ENCODE measurements around the gene UBL4B.

The UBL4B gene

GRCh38 chr1:110085671-110086070 lies 26.6 kb upstream of the UBL4B start:
- DNase-seq: no peak

DNA sequence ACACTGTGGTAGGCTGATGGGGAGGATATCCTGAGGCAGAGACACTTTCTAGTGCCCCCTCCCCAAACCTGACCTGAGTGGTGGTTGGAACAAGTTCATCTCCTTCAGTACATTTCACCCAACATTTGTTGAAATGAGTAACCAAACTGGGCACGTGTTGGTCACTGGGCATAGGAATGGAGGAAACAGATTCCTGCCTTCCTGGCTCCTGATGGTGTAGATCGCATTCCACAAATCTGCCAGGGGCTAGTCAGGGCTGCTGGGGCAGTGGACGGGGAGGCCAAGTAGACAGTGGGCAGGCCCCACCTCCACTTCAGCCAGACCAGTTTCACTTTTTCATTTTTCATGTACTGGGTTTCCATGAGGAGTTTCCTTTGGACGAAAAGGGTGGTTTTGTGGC lies 25.3 kb upstream of the UBL4B start:
- no peak for DNase-seq

DNA sequence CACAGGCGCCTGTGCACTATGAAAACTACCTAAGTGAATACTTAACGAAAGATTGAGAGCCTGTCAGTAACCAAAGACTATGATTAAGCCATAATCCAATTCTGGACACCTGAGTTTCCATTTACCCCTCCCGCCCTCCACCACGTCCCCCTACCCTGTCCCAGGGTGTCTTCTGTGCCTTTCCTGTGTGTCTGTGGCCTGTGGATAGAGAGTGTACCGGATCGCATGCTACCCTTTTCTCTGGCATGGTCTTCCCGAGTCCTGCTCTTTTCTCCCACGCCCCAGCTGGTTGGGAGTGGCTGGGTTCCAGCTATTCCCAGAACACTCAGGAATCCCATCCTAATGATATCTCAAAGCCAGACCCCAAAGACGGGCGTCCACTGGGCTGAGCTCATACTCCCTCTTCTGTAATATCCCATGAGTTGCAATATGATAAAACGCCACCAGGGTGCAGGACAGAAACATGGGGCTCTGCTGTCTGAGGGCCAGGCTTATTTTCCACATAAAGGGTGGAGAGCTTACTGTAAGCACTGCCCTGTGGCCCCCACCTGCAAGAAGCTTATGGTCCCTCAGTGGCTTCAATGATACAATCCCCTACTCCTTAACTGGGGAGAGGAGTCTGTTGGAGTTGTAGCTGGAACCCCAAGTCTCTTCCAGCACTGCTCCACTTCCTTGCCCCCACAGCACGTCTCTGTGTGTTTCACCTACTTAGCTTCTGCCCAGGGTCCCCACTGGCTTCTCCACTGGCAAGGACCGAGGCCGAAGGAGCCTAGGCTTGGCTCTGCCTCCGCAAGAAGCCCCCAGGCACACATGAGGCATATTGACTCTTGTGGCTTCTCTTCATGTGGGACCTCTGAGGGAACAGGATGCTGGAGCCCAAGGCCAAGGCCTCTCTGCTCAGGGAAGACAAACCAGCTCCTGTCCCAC lies 24.2 kb upstream of the UBL4B start:
- DNase-seq: no peak

DNA sequence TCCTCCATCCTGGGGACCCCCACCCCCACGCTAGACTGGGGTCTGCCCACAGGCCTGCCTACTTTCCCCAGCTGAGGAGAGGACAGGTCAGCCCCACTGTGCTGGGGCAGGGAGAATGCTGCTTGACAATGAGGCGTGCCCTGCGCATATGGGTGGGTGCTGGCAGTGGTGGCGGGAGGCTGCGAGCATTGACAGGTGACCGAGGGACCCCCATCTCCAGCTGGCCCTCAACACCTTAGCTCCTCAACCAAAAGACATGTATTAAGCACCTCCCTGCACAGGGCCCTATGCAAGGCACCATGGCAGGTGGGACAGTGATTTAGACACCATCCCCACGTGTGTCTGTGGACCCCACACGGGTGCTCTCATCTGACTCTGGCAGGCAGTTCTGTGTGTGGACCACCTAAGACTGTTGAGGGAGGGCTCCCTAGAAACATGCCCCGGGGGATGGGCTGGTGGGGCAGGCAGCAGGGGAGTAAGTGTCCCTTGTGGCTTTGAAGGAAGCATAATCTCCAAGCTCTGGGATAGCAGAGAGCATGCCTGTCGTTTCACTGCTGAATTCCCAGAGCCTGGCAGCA lies 23.4 kb upstream of the UBL4B start:
- no peak for DNase-seq

DNA sequence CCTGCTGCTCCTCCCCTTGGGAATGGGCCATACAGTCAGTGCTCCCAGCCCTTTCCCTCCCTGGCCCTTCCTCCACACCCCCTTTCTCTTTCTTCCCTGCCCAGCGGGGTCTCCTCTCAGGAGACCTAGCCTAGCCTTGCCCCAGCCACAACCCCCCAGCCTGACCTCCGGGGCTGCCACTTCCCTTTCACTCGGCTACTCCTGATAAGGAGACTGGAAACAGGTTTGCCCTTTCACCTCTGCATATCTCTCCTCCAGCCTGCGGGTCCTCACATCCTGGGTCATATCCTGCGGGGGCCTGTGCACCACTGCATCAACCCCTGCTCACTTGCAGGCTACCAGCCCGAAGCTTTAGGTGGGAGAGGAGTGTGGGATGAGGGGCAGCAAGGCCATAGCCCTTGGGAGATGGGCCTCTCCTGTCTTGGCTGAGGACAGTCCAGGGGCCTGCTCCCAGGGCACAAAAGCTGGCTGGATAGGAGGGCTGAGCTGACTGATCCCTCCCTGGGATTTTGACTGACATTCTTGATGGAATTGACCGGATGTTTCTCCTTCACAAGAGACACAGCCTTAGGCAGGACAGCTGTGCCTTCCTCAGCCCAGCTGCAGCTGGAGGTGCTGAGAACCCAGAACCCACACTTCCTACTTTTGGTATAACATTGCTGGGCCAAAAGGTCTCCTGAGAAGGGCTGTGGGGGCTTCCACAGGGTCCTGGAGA lies 22.5 kb upstream of the UBL4B start:
- DNase-seq: no peak

DNA sequence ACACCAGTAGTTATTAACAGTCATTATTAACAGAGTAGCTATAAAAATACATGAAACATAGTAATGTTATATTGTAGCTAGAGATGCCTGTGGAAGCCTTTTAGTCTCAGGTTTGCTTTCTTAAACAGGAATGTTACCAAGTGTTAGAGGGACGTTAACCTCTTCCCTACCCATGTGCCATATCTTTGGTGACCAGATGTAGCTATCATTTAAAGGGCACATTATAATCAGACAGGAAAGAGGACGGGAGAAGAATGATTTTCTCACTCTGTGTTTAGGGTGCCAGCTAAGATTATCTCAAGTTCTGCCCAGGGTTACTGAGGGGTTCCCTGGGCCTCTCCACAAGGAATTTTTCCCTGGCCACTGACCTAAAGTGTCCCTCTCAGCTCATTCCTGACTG lies 20.9 kb upstream of the UBL4B start:
- no peak for DNase-seq

DNA sequence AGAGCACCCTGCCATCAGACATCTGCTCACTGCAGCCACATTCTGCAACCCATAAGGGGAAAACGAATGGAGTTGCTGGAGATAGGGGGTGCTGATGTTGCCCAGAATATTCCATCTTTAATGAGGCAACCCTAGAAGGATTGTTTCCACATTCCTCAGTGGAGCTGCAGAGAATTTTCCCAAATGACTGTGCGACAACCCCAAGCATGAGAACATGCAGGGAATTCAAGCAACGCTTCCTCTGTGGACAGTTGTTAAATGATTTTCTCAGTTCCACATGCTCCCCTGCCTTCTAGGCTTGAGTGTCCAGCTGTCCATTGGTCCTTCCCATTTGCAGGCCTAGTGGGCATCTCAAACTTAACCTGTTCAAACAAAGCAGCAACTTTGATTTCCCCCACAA lies 20.5 kb upstream of the UBL4B start:
- no peak for DNase-seq

DNA sequence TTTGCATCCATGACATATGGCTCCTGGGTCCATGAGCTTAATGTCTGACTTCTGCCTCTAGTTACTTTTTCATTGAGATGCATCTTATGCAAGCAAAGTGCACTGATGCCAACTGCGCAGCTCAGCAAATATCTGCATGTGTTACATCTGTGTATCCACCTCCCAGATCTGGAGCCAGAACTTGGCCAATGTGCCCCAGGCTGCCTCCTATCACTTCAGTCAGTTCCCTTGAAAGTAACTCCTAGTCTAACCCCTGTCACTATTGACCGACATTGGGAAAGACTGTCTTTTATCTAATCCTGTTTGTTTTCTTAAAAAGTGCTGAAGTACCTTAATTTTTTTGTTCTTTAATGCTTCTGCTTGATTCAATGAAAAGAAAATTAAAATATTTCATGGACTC lies 19.3 kb upstream of the UBL4B start:
- DNase-seq: no peak

- no peak for DNase-seq
Observed at GRCh38 chr1:110094931-110095654, 17.1 kb upstream of the UBL4B start.

- no peak for DNase-seq
Observed at GRCh38 chr1:110097507-110098221, 14.6 kb upstream of the UBL4B start.

- no peak for DNase-seq
Observed at GRCh38 chr1:110098222-110099026, 13.8 kb upstream of the UBL4B start.

DNA sequence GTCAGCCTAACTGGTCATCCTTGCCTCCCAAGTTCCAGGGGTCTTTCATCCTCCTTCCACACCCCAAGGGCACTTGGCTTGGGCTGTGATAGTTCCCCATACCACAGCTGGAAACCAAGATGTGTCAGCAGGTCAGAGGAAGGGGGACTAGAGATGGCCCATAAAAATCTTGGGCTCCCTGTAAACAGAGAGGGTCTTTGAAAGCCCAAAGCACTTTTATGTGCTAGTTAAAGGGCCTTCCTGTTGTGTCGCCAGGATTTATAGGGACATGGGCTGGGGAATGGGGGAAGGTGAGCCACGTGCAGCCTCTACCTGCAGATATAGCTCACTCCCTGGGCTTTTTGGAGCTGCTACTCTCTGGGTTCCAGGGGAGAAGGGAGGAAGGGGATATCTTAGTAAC lies 11.9 kb upstream of the UBL4B start:
- no peak for DNase-seq

DNA sequence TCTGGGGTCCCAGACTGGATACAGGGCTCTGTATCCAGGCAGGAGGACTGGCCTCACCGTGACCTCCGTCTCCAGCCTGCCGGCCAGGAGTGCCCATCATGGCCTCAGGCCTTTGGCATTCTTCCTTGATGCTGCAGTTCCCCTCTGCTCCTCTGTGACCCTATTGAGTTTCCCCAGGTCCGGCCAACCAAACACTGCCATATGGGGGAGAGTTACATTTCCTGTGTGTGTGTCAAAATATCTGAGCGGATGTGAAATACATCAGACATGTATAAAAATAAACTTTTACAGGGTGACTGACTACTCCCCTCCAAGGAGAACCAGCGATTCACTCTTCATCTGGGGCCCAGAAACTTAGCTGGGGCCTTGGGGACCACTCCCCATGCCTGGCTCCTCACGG lies 10.2 kb upstream of the UBL4B start:
- DNase-seq: no peak

GRCh38 chr1:110106013-110106941 lies 6.0 kb upstream of the UBL4B start:
- DNase-seq: no peak

GRCh38 chr1:110107867-110108469 lies 4.3 kb upstream of the UBL4B start:
- no peak for DNase-seq

DNA sequence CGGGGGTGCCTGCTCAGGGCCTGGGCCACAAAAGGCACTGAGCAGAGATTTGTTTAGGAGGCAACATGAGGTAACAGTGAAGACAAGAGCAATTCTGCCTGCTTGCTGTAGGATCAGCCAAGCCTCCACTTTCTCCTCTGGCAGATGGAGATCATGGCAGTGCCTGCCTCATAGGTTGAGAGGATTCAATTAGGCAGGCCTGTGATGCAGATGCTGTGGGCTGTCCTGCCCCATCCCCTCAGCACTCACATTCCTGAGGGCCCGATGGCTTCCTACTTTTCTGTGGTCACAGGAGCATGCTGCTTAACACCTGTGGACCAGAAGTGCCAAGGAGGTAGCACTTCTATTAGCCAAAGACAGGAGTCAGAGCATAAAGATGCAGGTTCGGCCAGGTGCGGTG lies 1.2 kb upstream of the UBL4B start:
- no peak for DNase-seq

- no peak for DNase-seq
Observed at GRCh38 chr1:110112656-110113055, 413 bp downstream of the UBL4B start.

- no peak for DNase-seq
Observed at GRCh38 chr1:110113551-110113950, 1.3 kb downstream of the UBL4B start.

- no peak for DNase-seq
Observed at GRCh38 chr1:110114173-110114572, 1.9 kb downstream of the UBL4B start.

DNA sequence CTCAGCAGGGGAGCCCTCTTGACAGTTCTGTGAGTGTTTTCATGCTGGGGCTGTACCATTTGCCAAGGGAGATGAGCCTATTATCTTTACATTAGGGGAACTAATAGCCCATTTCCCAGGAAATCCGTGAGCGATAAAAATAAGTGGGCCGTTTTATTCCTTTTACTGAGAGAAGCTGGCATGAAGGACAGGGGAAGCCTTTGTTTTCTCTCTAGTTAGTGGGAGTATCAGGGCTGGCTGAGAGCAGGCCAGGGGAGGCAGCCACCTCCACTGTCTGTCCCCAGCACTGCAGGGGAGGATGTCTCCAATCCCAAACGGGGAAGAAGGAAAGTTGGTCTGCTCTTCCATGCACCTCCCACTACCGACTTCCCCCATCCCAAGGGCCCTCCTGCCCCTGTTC lies 2.5 kb downstream of the UBL4B start:
- no peak for DNase-seq
